HepG2 (cell line): ENCODE results near the gene TEX47. TPM values are rescaled to one million over a fixed set of nuclear protein-coding genes. Genes with fewer than 3 reads are reported as not detected.

Experiments
- ATAC-seq: fragments of 200-7000 bp; cut with Tn5 transposase; 3 replicates; pipeline ENCODE4 v1.9.1; 2020; ENCODE audit warnings: mild to moderate bottlenecking, moderate library complexity
- BruUV-seq: library from RNA; stranded (reverse); fragments of 400-500 nt; replicated peaks from 2 replicates; lab custom pipeline; 2021; lab: Mats Ljungman, UMichigan
- CTCF ChIA-PET: fragments of 300-600 bp; formaldehyde crosslinking; extraction: SDS; loops from one replicate; lab custom pipeline; 2021; ENCODE audit warnings: low total read pairs, inconsistent platforms, low intra/inter-chr PET ratio; lab: Yijun Ruan, JAX
- POLR2A ChIA-PET: fragments of 350-600 bp; sonication (Branson Sonifier 250); formaldehyde crosslinking; loops from one replicate; lab custom pipeline; 2020; ENCODE audit warnings: antibody characterized with exemption, inconsistent platforms; lab: Yijun Ruan, JAX
- DNase-seq: peaks from one replicate; pipeline ENCODE4 v3.0.0-alpha.2; 2015; ENCODE audit warnings: low spot score
- FAIRE-seq: peaks from 3 replicates; lab custom pipeline; 2011; peaks lifted over from hg19 to GRCh38; lab: Jason Lieb, UNC
- H2AFZ ChIP-seq: one replicate; pipeline ENCODE4 v1.6.1; 2011; ENCODE audit warnings: low read length, inconsistent platforms
- H3K27ac ChIP-seq: fragments of 300-600 bp; 3 replicates; pipeline ENCODE4 v1.8.0; 2011; ENCODE audit warnings: mixed run types, mild to moderate bottlenecking, mixed read lengths, low read length, inconsistent platforms; ENCODE audit not compliant: insufficient read depth; ENCODE audit errors: extremely low read length
- H3K27me3 ChIP-seq, 2 experiments: fragments of 200-600 bp in 1 of 2; 2 replicates in 1 of 2; 3 replicates in 1 of 2; pipeline versions ENCODE4 v1.6.0 to v1.8.0; 2011; ENCODE audit warnings: low read length in 2 of 2, mild to moderate bottlenecking in 2 of 2, moderate library complexity in 2 of 2, inconsistent platforms in 1 of 2; ENCODE audit not compliant: insufficient read depth in 2 of 2, control insufficient read depth in 1 of 2
- H3K36me3 ChIP-seq, 2 experiments: fragments of 200-600 bp in 1 of 2; replicated peaks in 1 of 2; 2 replicates in 1 of 2; 3 replicates in 1 of 2; pipeline versions ENCODE4 v1.5.1 to v1.8.0; 2011; ENCODE audit warnings: low read length in 2 of 2, inconsistent platforms in 1 of 2; ENCODE audit not compliant: insufficient read depth in 2 of 2, control insufficient read depth in 1 of 2
- H3K4me1 ChIP-seq: 2 replicates; pipeline ENCODE4 v1.5.1; 2012; ENCODE audit warnings: low read length, inconsistent platforms; ENCODE audit not compliant: insufficient read depth
- H3K4me2 ChIP-seq: 2 replicates; pipeline ENCODE4 v1.6.0; 2011; ENCODE audit warnings: low read depth, low read length, inconsistent platforms
- H3K4me3 ChIP-seq, 3 experiments: fragments of 200-600 bp in 1 of 3; sonication (generic), shearing (Covaris generic) in 1 of 3; replicated peaks in 1 of 3; 2 replicates each; pipeline ENCODE4 v1.5.1; 2011 to 2016; ENCODE audit warnings: low read length in 3 of 3, inconsistent platforms in 2 of 3, low read depth in 2 of 3, mild to moderate bottlenecking in 2 of 3, control low read depth in 1 of 3, mixed read lengths in 1 of 3; ENCODE audit not compliant: insufficient read depth in 1 of 3
- H3K79me2 ChIP-seq: one replicate; pipeline ENCODE4 v1.6.1; 2011; ENCODE audit warnings: low read length, inconsistent platforms; ENCODE audit not compliant: insufficient read depth
- H3K9ac ChIP-seq: 2 replicates; pipeline ENCODE4 v1.6.0; 2011; ENCODE audit warnings: mild to moderate bottlenecking, low read depth, low read length, inconsistent platforms; ENCODE audit not compliant: insufficient read depth
- H3K9me3 ChIP-seq: 2 replicates; pipeline ENCODE4 v1.5.1; 2012; ENCODE audit warnings: mild to moderate bottlenecking, low read length
- H4K20me1 ChIP-seq: 2 replicates; pipeline ENCODE4 v1.6.0; 2011; ENCODE audit warnings: inconsistent platforms, mild to moderate bottlenecking, low read length, moderate library complexity; ENCODE audit not compliant: insufficient read depth
- DRAP1 ChIP-seq: IDR thresholded peaks from 2 replicates; pipeline ENCODE4 v1.6.1; 2016; ENCODE audit warnings: missing genetic modification reagents, missing compliant biosample characterization
- EZH2 ChIP-seq: conservative IDR thresholded peaks from 2 replicates; pipeline ENCODE4 v1.6.1; 2012; ENCODE audit warnings: mild to moderate bottlenecking, low read depth, low read length, moderate library complexity
- FLYWCH1 ChIP-seq: sonication (generic); formaldehyde crosslinking; IDR thresholded peaks from 2 replicates; pipeline ENCODE4 v1.8.1; 2023; ENCODE audit warnings: mild to moderate bottlenecking, missing genetic modification reagents
- HDAC1 ChIP-seq: sonication (generic); formaldehyde crosslinking; IDR thresholded peaks from 2 replicates; pipeline ENCODE4 v1.5.1; 2020; ENCODE audit warnings: mild to moderate bottlenecking, missing genetic modification reagents
- HMG20A ChIP-seq: IDR thresholded peaks from 2 replicates; pipeline ENCODE4 v1.6.1; 2016; ENCODE audit warnings: borderline replicate concordance
- KDM1A ChIP-seq: IDR thresholded peaks from 2 replicates; pipeline ENCODE4 v1.6.1; 2016; ENCODE audit warnings: missing compliant biosample characterization
- KLF16 ChIP-seq, 2 experiments: sonication (generic) in 1 of 2; formaldehyde crosslinking in 1 of 2; IDR thresholded peaks; 2 replicates each; pipeline versions ENCODE4 v1.6.1 to v1.8.0; 2016 to 2023; ENCODE audit warnings: missing genetic modification reagents in 2 of 2, missing compliant biosample characterization in 1 of 2
- NR0B2 ChIP-seq: sonication (generic); formaldehyde crosslinking; IDR thresholded peaks from 2 replicates; pipeline ENCODE4 v1.4.0; 2020; ENCODE audit warnings: mild to moderate bottlenecking, missing genetic modification reagents
- ZNF17 ChIP-seq: sonication (generic); formaldehyde crosslinking; IDR thresholded peaks from 2 replicates; pipeline ENCODE4 v1.5.0; 2020; ENCODE audit warnings: mild to moderate bottlenecking, missing genetic modification reagents
- ZNF225 ChIP-seq: sonication (generic); formaldehyde crosslinking; IDR thresholded peaks from 2 replicates; pipeline ENCODE4 v1.4.0; 2020; ENCODE audit warnings: mild to moderate bottlenecking, missing genetic modification reagents
- ZNF44 ChIP-seq: sonication (generic); formaldehyde crosslinking; IDR thresholded peaks from 2 replicates; pipeline ENCODE4 v1.5.1; 2020; ENCODE audit warnings: mild to moderate bottlenecking, missing genetic modification reagents
- ZNF574 ChIP-seq: sonication (generic); formaldehyde crosslinking; IDR thresholded peaks from 2 replicates; pipeline ENCODE4 v1.4.0; 2020; ENCODE audit warnings: missing genetic modification reagents
- ZSCAN21 ChIP-seq: sonication (generic); formaldehyde crosslinking; IDR thresholded peaks from 2 replicates; pipeline ENCODE4 v1.8.0; 2022; ENCODE audit warnings: mild to moderate bottlenecking, missing genetic modification reagents, moderate library complexity, borderline replicate concordance
- WGBS: methylation state at CpG from one replicate; pipeline ENCODE4 v1.1.6; 2017; ENCODE audit warnings: low lambda C conversion rate; 5-methylcytosine and 5-hydroxymethylcytosine counted together
- in situ Hi-C: cut with HindIII; loops from 2 replicates; pipeline ENCODE4 v1.10.0; 2017; ENCODE audit warnings: low pct_unique_long_range_greater_than_20kb; ENCODE audit not compliant: extremely low pct_ligation_motif_present
- intact Hi-C: fragments of 100-400 bp; cut with micrococcal nuclease; formaldehyde crosslinking; loops from one replicate; pipeline ENCODE4 v1.10.0; 2022; ENCODE audit not compliant: unreplicated experiment
- polyA plus RNA-seq, 8 experiments: library from polyadenylated mRNA; depleted of rRNA in 3 of 8; stranded (reverse) in 7 of 8; unstranded in 1 of 8; fragments of >200 nt; fragmentation: Illumina TruSeq in 4 of 8; extraction: Trizol in 4 of 8; gene quantifications; 2 replicates each; pipeline versions ENCODE4 v1.2.1 to v1.2.3, GENCODE V29; 2011 to 2016; ENCODE audit warnings: low read depth in 4 of 8, missing spikeins in 1 of 8, mixed read lengths in 1 of 8; ENCODE audit not compliant: insufficient read depth in 1 of 8
- total RNA-seq, 5 experiments: library from RNA; depleted of rRNA; stranded (reverse); fragments of >200 nt; fragmentation: Illumina TruSeq; extraction: Trizol; gene quantifications; 2 replicates each; pipeline ENCODE4 v1.2.3, GENCODE V29; 2016; ENCODE audit warnings: low read depth in 1 of 5
- TF ChIP-seq, protein P1 (sequence below): IDR thresholded peaks from 2 replicates; pipeline ENCODE4 v1.6.1; 2016; ENCODE audit warnings: low read depth
- TF ChIP-seq, protein P2 (sequence below): sonication (generic); formaldehyde crosslinking; IDR thresholded peaks from 2 replicates; pipeline ENCODE4 v1.5.0; 2020; ENCODE audit warnings: mild to moderate bottlenecking, low read depth, missing genetic modification reagents, borderline replicate concordance
- TF ChIP-seq, protein P3 (sequence below): sonication (generic); formaldehyde crosslinking; conservative IDR thresholded peaks from 2 replicates; pipeline ENCODE4 v1.4.0; 2020; ENCODE audit warnings: mild to moderate bottlenecking, missing genetic modification reagents, moderate library complexity

TEX47 gene
- total and polyA plus RNA-seq, 2 of the 13 experiments (the other 11 are each of a cell fraction or from before 2014, with no cell fraction given): not detected

- TF ChIP-seq, protein P1, sequence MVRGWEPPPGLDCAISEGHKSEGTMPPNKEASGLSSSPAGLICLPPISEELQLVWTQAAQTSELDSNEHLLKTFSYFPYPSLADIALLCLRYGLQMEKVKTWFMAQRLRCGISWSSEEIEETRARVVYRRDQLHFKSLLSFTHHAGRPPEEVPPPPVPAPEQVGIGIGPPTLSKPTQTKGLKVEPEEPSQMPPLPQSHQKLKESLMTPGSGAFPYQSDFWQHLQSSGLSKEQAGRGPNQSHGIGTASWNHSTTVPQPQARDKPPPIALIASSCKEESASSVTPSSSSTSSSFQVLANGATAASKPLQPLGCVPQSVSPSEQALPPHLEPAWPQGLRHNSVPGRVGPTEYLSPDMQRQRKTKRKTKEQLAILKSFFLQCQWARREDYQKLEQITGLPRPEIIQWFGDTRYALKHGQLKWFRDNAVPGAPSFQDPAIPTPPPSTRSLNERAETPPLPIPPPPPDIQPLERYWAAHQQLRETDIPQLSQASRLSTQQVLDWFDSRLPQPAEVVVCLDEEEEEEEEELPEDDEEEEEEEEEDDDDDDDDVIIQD (CRISPR knock-in tag): no peak
- TF ChIP-seq HMG20A (no peak), EZH2 (no peak), ZSCAN21 (no peak), HDAC1 (CRISPR knock-in tag) (no peak), ZNF17 (CRISPR knock-in tag) (no peak), NR0B2 (CRISPR knock-in tag) (no peak)
Measured at GRCh38 chr7:88772776-88773175, 22.8 kb downstream of the TEX47 start (continued).

DNA sequence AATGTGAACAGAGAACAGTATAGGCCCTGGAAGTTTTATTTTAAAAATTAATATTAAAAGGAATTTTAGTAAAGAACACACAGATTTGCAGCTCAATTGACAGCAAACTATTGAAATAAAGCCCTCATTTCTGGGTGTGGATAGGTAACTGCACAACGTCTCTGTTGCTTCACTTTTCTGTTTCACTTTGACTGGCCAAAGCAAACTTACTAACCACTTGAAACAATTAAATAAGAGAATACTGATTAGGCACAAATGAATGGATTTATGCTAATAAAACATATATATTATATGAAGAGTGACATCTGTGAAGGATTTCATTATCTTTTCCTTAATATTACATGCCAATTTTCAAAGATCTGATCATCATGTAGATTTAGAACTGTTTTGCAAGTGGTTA lies 24.1 kb downstream of the TEX47 start:
- WGBS: 0% methylated on average over 1 of the region's 1 CpG
- DNase-seq (no peak), FAIRE-seq (no peak), ATAC-seq (no peak)
- in situ Hi-C loops: no loop called here
- no TSS peak for BruUV-seq
- H2AFZ ChIP-seq: no peak overlapping the region
- H3K36me3 ChIP-seq: no peaks in the 10 kb centered on the region
- no peaks in the 10 kb centered on the region for H3K27me3 ChIP-seq
- H3K9me3 ChIP-seq: no peaks in the 10 kb centered on the region
- H3K9ac ChIP-seq: no peak overlapping the region
- ChIA-PET CTCF (no interaction called here), POLR2A (no interaction called here)
- no peak overlapping the region for H3K27ac ChIP-seq
- no peaks in the 10 kb centered on the region for H3K4me1 ChIP-seq
- H3K4me3 ChIP-seq: no peak overlapping the region
- no peaks in the 10 kb centered on the region for H3K79me2 ChIP-seq
- no peak overlapping the region for H3K4me2 ChIP-seq
- H4K20me1 ChIP-seq: no peaks in the 10 kb centered on the region
- intact Hi-C loops: no loop called here
- TF ChIP-seq, protein P2, sequence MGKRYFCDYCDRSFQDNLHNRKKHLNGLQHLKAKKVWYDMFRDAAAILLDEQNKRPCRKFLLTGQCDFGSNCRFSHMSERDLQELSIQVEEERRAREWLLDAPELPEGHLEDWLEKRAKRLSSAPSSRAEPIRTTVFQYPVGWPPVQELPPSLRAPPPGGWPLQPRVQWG (CRISPR knock-in tag): no peak
- TF ChIP-seq ZNF225 (CRISPR knock-in tag) (no peak), ZNF574 (CRISPR knock-in tag) (no peak), FLYWCH1 (CRISPR knock-in tag) (no peak), DRAP1 (CRISPR knock-in tag) (no peak), KDM1A (CRISPR knock-in tag) (no peak), ZNF44 (CRISPR knock-in tag) (no peak), KLF16 (CRISPR knock-in tag; IDR thresholded peaks at IDR 0.05) (no peak)
- TF ChIP-seq, protein P3, sequence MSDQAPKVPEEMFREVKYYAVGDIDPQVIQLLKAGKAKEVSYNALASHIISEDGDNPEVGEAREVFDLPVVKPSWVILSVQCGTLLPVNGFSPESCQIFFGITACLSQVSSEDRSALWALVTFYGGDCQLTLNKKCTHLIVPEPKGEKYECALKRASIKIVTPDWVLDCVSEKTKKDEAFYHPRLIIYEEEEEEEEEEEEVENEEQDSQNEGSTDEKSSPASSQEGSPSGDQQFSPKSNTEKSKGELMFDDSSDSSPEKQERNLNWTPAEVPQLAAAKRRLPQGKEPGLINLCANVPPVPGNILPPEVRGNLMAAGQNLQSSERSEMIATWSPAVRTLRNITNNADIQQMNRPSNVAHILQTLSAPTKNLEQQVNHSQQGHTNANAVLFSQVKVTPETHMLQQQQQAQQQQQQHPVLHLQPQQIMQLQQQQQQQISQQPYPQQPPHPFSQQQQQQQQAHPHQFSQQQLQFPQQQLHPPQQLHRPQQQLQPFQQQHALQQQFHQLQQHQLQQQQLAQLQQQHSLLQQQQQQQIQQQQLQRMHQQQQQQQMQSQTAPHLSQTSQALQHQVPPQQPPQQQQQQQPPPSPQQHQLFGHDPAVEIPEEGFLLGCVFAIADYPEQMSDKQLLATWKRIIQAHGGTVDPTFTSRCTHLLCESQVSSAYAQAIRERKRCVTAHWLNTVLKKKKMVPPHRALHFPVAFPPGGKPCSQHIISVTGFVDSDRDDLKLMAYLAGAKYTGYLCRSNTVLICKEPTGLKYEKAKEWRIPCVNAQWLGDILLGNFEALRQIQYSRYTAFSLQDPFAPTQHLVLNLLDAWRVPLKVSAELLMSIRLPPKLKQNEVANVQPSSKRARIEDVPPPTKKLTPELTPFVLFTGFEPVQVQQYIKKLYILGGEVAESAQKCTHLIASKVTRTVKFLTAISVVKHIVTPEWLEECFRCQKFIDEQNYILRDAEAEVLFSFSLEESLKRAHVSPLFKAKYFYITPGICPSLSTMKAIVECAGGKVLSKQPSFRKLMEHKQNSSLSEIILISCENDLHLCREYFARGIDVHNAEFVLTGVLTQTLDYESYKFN (CRISPR knock-in tag): no peak
